ENCODE measurements around the gene RAP1GDS1. TPM values are rescaled to one million over a fixed set of nuclear protein-coding genes. Genes with fewer than 3 reads are reported as not detected.

RAP1GDS1 gene, protein sequence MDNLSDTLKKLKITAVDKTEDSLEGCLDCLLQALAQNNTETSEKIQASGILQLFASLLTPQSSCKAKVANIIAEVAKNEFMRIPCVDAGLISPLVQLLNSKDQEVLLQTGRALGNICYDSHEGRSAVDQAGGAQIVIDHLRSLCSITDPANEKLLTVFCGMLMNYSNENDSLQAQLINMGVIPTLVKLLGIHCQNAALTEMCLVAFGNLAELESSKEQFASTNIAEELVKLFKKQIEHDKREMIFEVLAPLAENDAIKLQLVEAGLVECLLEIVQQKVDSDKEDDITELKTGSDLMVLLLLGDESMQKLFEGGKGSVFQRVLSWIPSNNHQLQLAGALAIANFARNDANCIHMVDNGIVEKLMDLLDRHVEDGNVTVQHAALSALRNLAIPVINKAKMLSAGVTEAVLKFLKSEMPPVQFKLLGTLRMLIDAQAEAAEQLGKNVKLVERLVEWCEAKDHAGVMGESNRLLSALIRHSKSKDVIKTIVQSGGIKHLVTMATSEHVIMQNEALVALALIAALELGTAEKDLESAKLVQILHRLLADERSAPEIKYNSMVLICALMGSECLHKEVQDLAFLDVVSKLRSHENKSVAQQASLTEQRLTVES
- 11.1 TPM for total RNA-seq
- long read RNA-seq, partial matches to known transcripts = 0 of 15 reads
- long read RNA-seq, other reads (novel, unspliced or antisense) = 8 of 15 reads

DNA sequence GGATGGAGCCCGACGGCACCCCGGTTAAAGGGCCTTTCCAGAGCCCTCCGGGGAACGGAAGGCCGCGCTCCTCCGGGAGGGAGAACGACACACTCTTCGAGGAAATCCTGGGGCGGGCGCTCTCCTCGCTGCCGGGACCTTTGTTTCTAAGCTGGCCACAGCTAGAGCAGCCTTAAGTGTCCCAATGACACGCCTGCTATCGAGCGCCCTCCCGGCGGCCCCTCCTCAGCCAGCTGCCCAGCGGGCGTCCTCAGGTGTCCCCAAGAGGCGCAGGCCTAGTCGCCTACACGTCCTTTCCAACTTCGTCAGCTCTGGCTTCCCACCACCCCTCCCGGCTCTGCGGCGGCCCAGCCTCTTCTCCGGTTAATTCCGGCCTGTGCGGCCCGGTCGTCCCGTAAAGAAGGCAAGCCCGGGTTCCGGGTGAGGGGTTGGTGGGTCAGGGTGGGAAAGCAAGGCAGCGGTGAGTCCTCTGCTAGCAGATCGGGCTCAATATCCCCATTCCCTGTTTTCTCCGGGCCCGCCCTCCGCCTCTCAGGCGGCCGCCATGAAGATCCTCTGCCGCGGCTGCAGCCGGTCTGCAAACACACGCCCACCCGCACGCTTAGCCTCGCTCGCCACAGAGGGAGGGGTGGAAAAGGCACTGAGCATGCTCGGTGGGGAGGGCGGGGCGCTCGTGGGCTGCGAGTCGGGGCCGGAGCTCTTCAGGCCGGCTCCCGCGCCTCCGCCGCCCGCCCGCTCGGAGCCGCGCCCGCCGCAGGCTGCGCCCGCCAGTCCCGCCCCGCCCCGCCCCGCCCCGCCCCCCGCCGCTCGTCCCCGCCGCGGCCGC, at the start of gene RAP1GDS1:
RAP1GDS1 (plus strand) TSS at position 806 of the 826 bp plus-strand sequence. CDS start 182 bp downstream, outside the sequence.
- Histone ChIP-seq H3K9me3 (replicated peaks) (no peaks in the 10 kb centered on the region), H3K36me3 (no peaks in the 10 kb centered on the region), H3K4me3 (peak within 1 kb of the TSS; percentile 86), H3K27ac (replicated peaks) (peak within 1 kb of the TSS; percentile 99), H3K4me1 (peaks cover 48% of the 10 kb centered on the region), H3K27me3 (ENCODE audit: low read depth) (no peaks in the 10 kb centered on the region)
- DNase-seq = peak; percentile 96
- intact Hi-C loops (cut with micrococcal nuclease) = no loop called here
- TF ChIP-seq, protein P1, sequence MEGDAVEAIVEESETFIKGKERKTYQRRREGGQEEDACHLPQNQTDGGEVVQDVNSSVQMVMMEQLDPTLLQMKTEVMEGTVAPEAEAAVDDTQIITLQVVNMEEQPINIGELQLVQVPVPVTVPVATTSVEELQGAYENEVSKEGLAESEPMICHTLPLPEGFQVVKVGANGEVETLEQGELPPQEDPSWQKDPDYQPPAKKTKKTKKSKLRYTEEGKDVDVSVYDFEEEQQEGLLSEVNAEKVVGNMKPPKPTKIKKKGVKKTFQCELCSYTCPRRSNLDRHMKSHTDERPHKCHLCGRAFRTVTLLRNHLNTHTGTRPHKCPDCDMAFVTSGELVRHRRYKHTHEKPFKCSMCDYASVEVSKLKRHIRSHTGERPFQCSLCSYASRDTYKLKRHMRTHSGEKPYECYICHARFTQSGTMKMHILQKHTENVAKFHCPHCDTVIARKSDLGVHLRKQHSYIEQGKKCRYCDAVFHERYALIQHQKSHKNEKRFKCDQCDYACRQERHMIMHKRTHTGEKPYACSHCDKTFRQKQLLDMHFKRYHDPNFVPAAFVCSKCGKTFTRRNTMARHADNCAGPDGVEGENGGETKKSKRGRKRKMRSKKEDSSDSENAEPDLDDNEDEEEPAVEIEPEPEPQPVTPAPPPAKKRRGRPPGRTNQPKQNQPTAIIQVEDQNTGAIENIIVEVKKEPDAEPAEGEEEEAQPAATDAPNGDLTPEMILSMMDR (IDR thresholded peaks at IDR 0.05; ENCODE audit: borderline replicate concordance) = no peak

GRCh38 chr4:98222306-98222705, 38.9 kb upstream of the RAP1GDS1 start:
- intact Hi-C loops (cut with micrococcal nuclease) = no loop called here
- Histone ChIP-seq H3K4me3 (no peak overlapping the region), H3K9me3 (replicated peaks) (no peaks in the 10 kb centered on the region), H3K27me3 (ENCODE audit: low read depth) (no peaks in the 10 kb centered on the region), H3K4me1 (no peaks in the 10 kb centered on the region), H3K27ac (replicated peaks) (no peak overlapping the region), H3K36me3 (no peaks in the 10 kb centered on the region)
- no peak for DNase-seq
- TF ChIP-seq, protein P1 (IDR thresholded peaks at IDR 0.05; ENCODE audit: borderline replicate concordance) = no peak

- Histone ChIP-seq H3K27me3 (ENCODE audit: low read depth) (no peaks in the 10 kb centered on the region), H3K27ac (replicated peaks) (no peak overlapping the region), H3K36me3 (no peaks in the 10 kb centered on the region), H3K4me1 (no peaks in the 10 kb centered on the region), H3K4me3 (no peak overlapping the region), H3K9me3 (replicated peaks) (no peaks in the 10 kb centered on the region)
- DNase-seq = no peak
- TF ChIP-seq, protein P1 (IDR thresholded peaks at IDR 0.05; ENCODE audit: borderline replicate concordance) = no peak
- intact Hi-C loops (cut with micrococcal nuclease) = no loop called here
These were observed 34.8 kb upstream of the RAP1GDS1 start for GRCh38 chr4:98226396-98226795.

DNA sequence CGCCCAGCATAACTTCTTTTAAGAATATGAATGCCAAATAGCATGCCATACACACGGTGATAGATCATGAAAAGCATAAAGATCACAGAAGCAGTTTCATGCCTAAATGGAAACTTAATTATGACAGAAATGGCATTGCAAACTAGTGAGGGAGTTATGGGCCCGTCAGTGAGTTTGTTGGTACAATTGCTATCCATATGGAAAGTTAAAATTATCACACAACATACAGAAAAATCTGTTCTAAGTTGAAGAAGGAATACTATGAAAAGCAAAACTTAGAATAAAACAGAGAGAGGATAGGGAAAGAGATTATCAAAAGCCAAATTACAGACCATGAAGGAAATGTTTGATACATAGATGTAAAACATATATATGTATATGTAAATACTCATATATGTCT, 30.2 kb upstream of the RAP1GDS1 start:
- TF ChIP-seq, protein P1 (IDR thresholded peaks at IDR 0.05; ENCODE audit: borderline replicate concordance) = no peak
- Histone ChIP-seq H3K36me3 (no peaks in the 10 kb centered on the region), H3K4me1 (no peaks in the 10 kb centered on the region), H3K4me3 (no peak overlapping the region), H3K9me3 (replicated peaks) (no peaks in the 10 kb centered on the region), H3K27me3 (ENCODE audit: low read depth) (no peaks in the 10 kb centered on the region), H3K27ac (replicated peaks) (no peak overlapping the region)
- DNase-seq = no peak
- intact Hi-C loops (cut with micrococcal nuclease) = no loop called here

DNA sequence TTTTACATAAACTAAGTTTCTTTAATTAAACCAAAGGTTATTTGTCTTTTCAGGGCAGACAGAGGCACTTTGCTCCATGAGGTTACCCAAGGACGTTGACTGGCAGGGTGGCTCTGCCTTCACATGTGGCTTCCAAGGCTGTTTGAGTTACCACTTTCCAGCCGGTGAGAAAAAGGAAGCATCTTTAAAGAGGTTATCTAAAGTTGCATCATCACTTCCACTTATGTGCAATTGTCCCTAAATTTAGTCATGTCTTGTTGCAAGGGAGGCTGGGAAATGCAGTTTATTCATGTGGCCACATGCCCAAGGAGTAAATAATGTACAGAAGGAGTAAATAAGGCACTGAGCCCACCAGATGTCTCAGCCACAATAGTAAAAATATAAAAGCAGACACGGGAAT, 29.0 kb upstream of the RAP1GDS1 start:
- intact Hi-C loops (cut with micrococcal nuclease) = no loop called here
- no peaks in the 10 kb centered on the region for H3K4me1 ChIP-seq

More for the DNA sequence above, 29.0 kb upstream of the RAP1GDS1 start:
- Histone ChIP-seq H3K4me3 (no peak overlapping the region), H3K27ac (replicated peaks) (no peak overlapping the region), H3K36me3 (no peaks in the 10 kb centered on the region), H3K27me3 (ENCODE audit: low read depth) (no peaks in the 10 kb centered on the region), H3K9me3 (replicated peaks) (no peaks in the 10 kb centered on the region)
- DNase-seq = no peak
- TF ChIP-seq, protein P1 (IDR thresholded peaks at IDR 0.05; ENCODE audit: borderline replicate concordance) = no peak
